PC-9 (cell line): ENCODE data around the gene FOXD4L1. TPM values are rescaled to one million over a fixed set of nuclear protein-coding genes. Genes with fewer than 3 reads are reported as not detected.
"Not testable (repeated sequence)": the region's sequence is repeated elsewhere in the genome, so short reads cannot be mapped to it uniquely, and the experiment has no call there.

Source experiments
- BruUV-seq: library from RNA; stranded (reverse); fragments of 400-500 nt; replicated peaks from 2 replicates; lab custom pipeline; 2021; lab: Mats Ljungman, UMichigan
- CTCF ChIA-PET: fragments of 300-600 bp; sonication (Branson Sonifier 250); formaldehyde crosslinking; loops from one replicate; lab custom pipeline; 2022; ENCODE audit warnings: antibody characterized with exemption; lab: Charles Lee
- POLR2A ChIA-PET: fragments of 300-600 bp; sonication (Branson Sonifier 250); formaldehyde crosslinking; loops from one replicate; lab custom pipeline; 2022; ENCODE audit warnings: antibody characterized with exemption; ENCODE audit not compliant: unreplicated experiment; lab: Charles Lee
- DNase-seq, 2 experiments: peaks; one replicate each; pipeline versions ENCODE4 v3.0.0 to v3.0.0-alpha.2; 2015 to 2022; ENCODE audit warnings: mixed read lengths in 1 of 2
- H2AFZ ChIP-seq: fragments of 200-600 bp; sonication (generic); 2 replicates; pipeline ENCODE4 v1.8.1; 2017; ENCODE audit warnings: antibody characterized with exemption
- H3F3A ChIP-seq: fragments of 200-600 bp; sonication (generic); 2 replicates; pipeline ENCODE4 v1.8.1; 2017; ENCODE audit warnings: antibody characterized with exemption, mild to moderate bottlenecking, low read depth; ENCODE audit not compliant: insufficient read depth
- H3K27ac ChIP-seq: fragments of 200-600 bp; sonication (generic); 2 replicates; pipeline ENCODE4 v1.6.1; 2016; ENCODE audit warnings: mixed run types
- H3K27me3 ChIP-seq: fragments of 200-600 bp; sonication (generic); 2 replicates; pipeline ENCODE4 v1.6.1; 2016; ENCODE audit warnings: low read depth, mixed run types; ENCODE audit not compliant: insufficient read depth
- H3K36me3 ChIP-seq: fragments of 200-600 bp; sonication (generic); 2 replicates; pipeline ENCODE4 v1.6.1; 2016; ENCODE audit warnings: low read depth, mixed run types
- H3K4me1 ChIP-seq: fragments of 200-600 bp; sonication (generic); replicated peaks from 2 replicates; pipeline ENCODE4 v1.6.1; 2016; ENCODE audit warnings: mixed run types; ENCODE audit not compliant: insufficient read depth
- H3K4me2 ChIP-seq: fragments of 200-600 bp; sonication (generic); 2 replicates; pipeline ENCODE4 v1.6.1; 2017; ENCODE audit warnings: mixed run types
- H3K4me3 ChIP-seq: fragments of 200-600 bp; sonication (generic); 2 replicates; pipeline ENCODE4 v1.6.1; 2016; ENCODE audit warnings: mixed run types
- H3K79me2 ChIP-seq: fragments of 200-600 bp; sonication (generic); 2 replicates; pipeline ENCODE4 v1.6.1; 2017; ENCODE audit warnings: low read depth, mixed run types
- H3K9me2 ChIP-seq: fragments of 200-600 bp; sonication (generic); 2 replicates; pipeline ENCODE4 v1.8.1; 2017; ENCODE audit warnings: mild to moderate bottlenecking; ENCODE audit not compliant: insufficient read depth
- H3K9me3 ChIP-seq: fragments of 200-600 bp; sonication (generic); 2 replicates; pipeline ENCODE4 v1.8.1; 2016; ENCODE audit warnings: low read depth; ENCODE audit not compliant: insufficient read depth
- H4K20me1 ChIP-seq: fragments of 200-600 bp; sonication (generic); 2 replicates; pipeline ENCODE4 v1.8.1; 2017; ENCODE audit not compliant: insufficient read depth
- CTCF ChIP-seq: fragments of 200-600 bp; sonication (generic); conservative IDR thresholded peaks from 2 replicates; pipeline ENCODE4 v1.6.1; 2017; ENCODE audit warnings: mixed run types, antibody characterized with exemption, mild to moderate bottlenecking, moderate library complexity
- intact Hi-C: fragments of 100-400 bp; cut with micrococcal nuclease; formaldehyde crosslinking; loops from one replicate; pipeline ENCODE4 v1.10.0; 2022; ENCODE audit not compliant: unreplicated experiment
- total RNA-seq: library from RNA; stranded (reverse); gene quantifications from 2 replicates; pipeline ENCODE4 v1.2.3, GENCODE V29; 2021

FOXD4L1 gene
- total RNA-seq, 1 experiment from 2014 or later: 0.28 TPM

GRCh38 chr2:113527350-113528045 lies 29.0 kb downstream of the FOXD4L1 start:
- DNase-seq, BruUV-seq, H2AFZ ChIP-seq, POLR2A ChIA-PET, H3K9me3 ChIP-seq, H3K9me2 ChIP-seq, H3F3A ChIP-seq, H3K27ac ChIP-seq, H3K27me3 ChIP-seq, H3K4me2 ChIP-seq, CTCF ChIA-PET, intact Hi-C loops, H3K36me3 ChIP-seq, H3K4me3 ChIP-seq, H3K79me2 ChIP-seq, H4K20me1 ChIP-seq, H3K4me1 ChIP-seq: not testable (repeated sequence)
- TF ChIP-seq CTCF: peak; percentile 36

GRCh38 chr2:113528126-113528525 lies 29.7 kb downstream of the FOXD4L1 start:
- H3K4me2 ChIP-seq, H3K27me3 ChIP-seq, intact Hi-C loops, H3K27ac ChIP-seq, BruUV-seq, DNase-seq, H3K79me2 ChIP-seq, H3K4me1 ChIP-seq, H3F3A ChIP-seq, POLR2A ChIA-PET, H4K20me1 ChIP-seq, H3K9me3 ChIP-seq, H3K36me3 ChIP-seq, CTCF ChIA-PET, H3K9me2 ChIP-seq, H2AFZ ChIP-seq, H3K4me3 ChIP-seq: not testable (repeated sequence)

GRCh38 chr2:113528904-113529303 lies 30.4 kb downstream of the FOXD4L1 start:
- POLR2A ChIA-PET: not testable (repeated sequence)

GRCh38 chr2:113532991-113533390 lies 34.5 kb downstream of the FOXD4L1 start:
- H4K20me1 ChIP-seq, POLR2A ChIA-PET, intact Hi-C loops: not testable (repeated sequence)

More at GRCh38 chr2:113528904-113529303, 30.4 kb downstream of the FOXD4L1 start:
- CTCF ChIA-PET, H3K4me3 ChIP-seq, H3K27ac ChIP-seq, H3K9me2 ChIP-seq, H3K36me3 ChIP-seq, H3K9me3 ChIP-seq, DNase-seq, H3K27me3 ChIP-seq, H3K79me2 ChIP-seq, H3F3A ChIP-seq, intact Hi-C loops, H2AFZ ChIP-seq, BruUV-seq, H4K20me1 ChIP-seq, H3K4me1 ChIP-seq, H3K4me2 ChIP-seq: not testable (repeated sequence)

GRCh38 chr2:113536573-113536972 lies 38.1 kb downstream of the FOXD4L1 start:
- H3K27ac ChIP-seq, H2AFZ ChIP-seq, H3K79me2 ChIP-seq, H4K20me1 ChIP-seq, H3K4me2 ChIP-seq, H3F3A ChIP-seq, H3K4me3 ChIP-seq, intact Hi-C loops, H3K9me3 ChIP-seq, H3K36me3 ChIP-seq, DNase-seq, POLR2A ChIA-PET, BruUV-seq, H3K9me2 ChIP-seq, H3K4me1 ChIP-seq, H3K27me3 ChIP-seq, CTCF ChIA-PET: not testable (repeated sequence)

More at GRCh38 chr2:113532991-113533390, 34.5 kb downstream of the FOXD4L1 start:
- H3K36me3 ChIP-seq, H3F3A ChIP-seq, H3K79me2 ChIP-seq, H3K4me3 ChIP-seq, H3K9me3 ChIP-seq, H3K9me2 ChIP-seq, CTCF ChIA-PET, H3K27me3 ChIP-seq, H3K4me1 ChIP-seq, BruUV-seq, DNase-seq, H3K27ac ChIP-seq, H2AFZ ChIP-seq, H3K4me2 ChIP-seq: not testable (repeated sequence)

GRCh38 chr2:113540834-113541203 lies 42.4 kb downstream of the FOXD4L1 start:
- H2AFZ ChIP-seq, H3K9me3 ChIP-seq, H3F3A ChIP-seq, BruUV-seq, H3K36me3 ChIP-seq, H4K20me1 ChIP-seq, DNase-seq, intact Hi-C loops, H3K27ac ChIP-seq, H3K4me1 ChIP-seq, CTCF ChIA-PET, POLR2A ChIA-PET, H3K4me2 ChIP-seq, H3K27me3 ChIP-seq, H3K79me2 ChIP-seq, H3K9me2 ChIP-seq, H3K4me3 ChIP-seq: not testable (repeated sequence)
